Measurements from ENCODE around the gene TRIM13.

The TRIM13 gene

DNA sequence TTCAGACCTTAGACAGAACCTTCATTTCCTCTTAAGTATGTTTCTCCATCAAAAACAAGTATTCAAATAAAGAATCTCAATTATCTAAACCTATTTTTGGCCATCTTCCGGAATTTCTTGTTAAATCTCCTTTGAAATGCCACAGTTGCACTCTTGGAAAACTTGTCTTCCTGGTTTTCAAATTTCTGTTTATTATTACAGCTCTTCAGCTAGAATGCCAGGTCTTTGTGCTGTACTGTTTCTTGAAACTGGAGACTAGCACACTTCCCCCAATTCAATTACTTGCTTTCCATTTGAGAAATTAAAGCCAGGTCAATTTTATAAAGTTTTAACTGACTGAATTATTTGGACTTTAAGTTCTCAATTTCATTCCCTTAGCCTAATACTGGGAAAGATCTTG is 28.6 kb downstream of the TRIM13 start:
- no peak overlapping the region for H3K4me3 ChIP-seq (replicated peaks in 1 of 2; ENCODE audit: low read depth in 2 of 2, low read length in 2 of 2)
- TF ChIP-seq, protein P1, sequence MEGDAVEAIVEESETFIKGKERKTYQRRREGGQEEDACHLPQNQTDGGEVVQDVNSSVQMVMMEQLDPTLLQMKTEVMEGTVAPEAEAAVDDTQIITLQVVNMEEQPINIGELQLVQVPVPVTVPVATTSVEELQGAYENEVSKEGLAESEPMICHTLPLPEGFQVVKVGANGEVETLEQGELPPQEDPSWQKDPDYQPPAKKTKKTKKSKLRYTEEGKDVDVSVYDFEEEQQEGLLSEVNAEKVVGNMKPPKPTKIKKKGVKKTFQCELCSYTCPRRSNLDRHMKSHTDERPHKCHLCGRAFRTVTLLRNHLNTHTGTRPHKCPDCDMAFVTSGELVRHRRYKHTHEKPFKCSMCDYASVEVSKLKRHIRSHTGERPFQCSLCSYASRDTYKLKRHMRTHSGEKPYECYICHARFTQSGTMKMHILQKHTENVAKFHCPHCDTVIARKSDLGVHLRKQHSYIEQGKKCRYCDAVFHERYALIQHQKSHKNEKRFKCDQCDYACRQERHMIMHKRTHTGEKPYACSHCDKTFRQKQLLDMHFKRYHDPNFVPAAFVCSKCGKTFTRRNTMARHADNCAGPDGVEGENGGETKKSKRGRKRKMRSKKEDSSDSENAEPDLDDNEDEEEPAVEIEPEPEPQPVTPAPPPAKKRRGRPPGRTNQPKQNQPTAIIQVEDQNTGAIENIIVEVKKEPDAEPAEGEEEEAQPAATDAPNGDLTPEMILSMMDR (IDR thresholded peaks at IDR 0.05; ENCODE audit: low read depth, low read length): no peak
- no peak for DNase-seq (ENCODE audit: low read depth in 2 of 2)

DNA sequence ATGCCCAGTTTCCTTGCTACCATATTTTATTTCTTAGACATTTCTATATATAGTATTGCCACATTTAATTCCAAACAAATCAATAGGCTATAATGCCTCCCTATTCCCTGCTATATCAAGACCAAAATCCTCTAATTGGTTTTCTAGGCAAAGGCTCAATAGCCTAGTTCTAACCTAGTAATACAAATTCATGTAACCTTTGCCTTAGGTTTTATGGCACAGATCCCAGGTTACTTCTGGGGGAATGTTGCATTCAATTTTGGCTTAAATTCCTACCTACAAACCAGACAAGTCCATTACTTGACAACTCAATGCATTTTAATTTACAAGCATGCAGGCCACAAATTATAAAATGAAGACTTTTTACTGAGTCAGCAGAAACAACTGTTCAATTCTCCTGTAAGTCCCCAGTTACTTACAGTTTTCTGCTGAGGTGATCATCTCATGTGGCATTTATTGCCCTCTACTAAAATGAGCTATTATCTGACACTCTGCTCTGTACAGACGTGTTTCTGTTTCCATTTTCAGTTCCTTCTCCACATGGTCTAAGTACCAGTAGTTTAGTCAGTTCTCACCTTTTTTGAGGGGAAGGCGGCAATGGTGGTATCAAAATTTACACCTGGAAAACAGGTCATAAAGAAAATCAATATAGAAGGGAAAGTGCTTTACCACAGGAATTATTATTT is 30.1 kb downstream of the TRIM13 start:
- TF ChIP-seq, protein P1 (IDR thresholded peaks at IDR 0.05; ENCODE audit: low read depth, low read length): no peak
- peak in 1 of 2 donors; percentile 7 for DNase-seq (ENCODE audit: low read depth in 2 of 2)
- no peak overlapping the region for H3K4me3 ChIP-seq (replicated peaks in 1 of 2; ENCODE audit: low read depth in 2 of 2, low read length in 2 of 2)

DNA sequence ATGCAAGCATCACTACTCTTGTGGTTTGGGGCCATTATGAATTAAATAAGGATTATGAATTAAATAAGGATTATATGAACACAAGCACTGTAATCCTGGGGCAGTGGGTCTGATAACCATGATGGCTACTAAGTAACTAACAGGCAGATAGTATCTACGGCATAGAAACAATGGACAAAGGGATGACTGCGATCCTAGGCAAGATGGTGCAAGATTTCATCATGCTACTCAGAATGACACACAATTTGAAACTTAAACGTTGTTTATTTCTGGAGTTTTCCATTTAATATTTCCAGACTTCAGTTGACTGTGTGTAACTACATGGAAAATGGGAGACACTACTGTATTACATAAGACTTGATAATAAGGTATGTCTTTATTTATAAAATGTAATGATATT is 33.5 kb downstream of the TRIM13 start:
- H3K4me3 ChIP-seq (replicated peaks in 1 of 2; ENCODE audit: low read depth in 2 of 2, low read length in 2 of 2): no peak overlapping the region
- peak in 1 of 2 donors; percentile 37 for DNase-seq (ENCODE audit: low read depth in 2 of 2)
- TF ChIP-seq, protein P1 (IDR thresholded peaks at IDR 0.05; ENCODE audit: low read depth, low read length): no peak

DNA sequence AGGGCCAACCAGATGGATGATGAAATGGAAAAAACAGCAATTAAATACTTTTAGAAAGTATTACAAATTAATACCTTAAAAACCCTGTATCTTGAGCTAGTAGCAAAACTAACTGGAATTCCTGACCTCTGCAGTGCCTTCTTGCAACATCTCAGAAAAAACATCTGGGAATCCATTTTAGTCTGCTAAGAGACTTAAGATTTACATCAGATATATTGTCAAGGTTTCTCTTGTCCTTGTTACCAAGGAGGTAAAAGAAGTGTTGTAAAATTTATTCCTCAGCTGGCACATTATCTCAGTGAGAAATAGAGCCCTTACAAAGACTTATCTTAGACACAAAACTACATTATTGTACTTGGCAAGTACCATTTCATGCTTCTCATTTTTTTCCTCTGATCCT is 36.9 kb downstream of the TRIM13 start:
- no peak overlapping the region for H3K4me3 ChIP-seq (replicated peaks in 1 of 2; ENCODE audit: low read depth in 2 of 2, low read length in 2 of 2)
- DNase-seq (ENCODE audit: low read depth in 2 of 2): peak; percentile 40 to 58
- TF ChIP-seq, protein P1 (IDR thresholded peaks at IDR 0.05; ENCODE audit: low read depth, low read length): no peak

DNA sequence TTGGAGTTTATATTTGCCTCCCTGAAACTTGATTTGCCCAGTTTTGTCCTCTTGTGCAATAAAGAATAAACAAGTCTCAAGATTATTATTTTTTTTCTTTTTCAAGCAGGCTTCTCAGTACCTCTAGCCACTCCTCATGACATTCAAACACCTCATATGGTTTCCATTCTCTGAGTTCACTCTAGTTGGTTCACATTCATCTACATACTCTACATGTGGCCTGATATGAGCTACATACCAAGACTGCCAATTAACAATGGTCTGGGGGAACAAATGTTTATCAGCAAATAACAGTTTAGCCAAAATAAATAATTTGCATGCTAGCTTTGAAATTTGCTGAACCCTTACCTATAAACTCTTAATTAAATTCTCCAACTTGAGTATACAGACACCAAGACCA is 40.9 kb downstream of the TRIM13 start:
- no peak for DNase-seq (ENCODE audit: low read depth in 2 of 2)
- TF ChIP-seq, protein P1 (IDR thresholded peaks at IDR 0.05; ENCODE audit: low read depth, low read length): no peak
- H3K4me3 ChIP-seq (replicated peaks in 1 of 2; ENCODE audit: low read depth in 2 of 2, low read length in 2 of 2): no peak overlapping the region

DNA sequence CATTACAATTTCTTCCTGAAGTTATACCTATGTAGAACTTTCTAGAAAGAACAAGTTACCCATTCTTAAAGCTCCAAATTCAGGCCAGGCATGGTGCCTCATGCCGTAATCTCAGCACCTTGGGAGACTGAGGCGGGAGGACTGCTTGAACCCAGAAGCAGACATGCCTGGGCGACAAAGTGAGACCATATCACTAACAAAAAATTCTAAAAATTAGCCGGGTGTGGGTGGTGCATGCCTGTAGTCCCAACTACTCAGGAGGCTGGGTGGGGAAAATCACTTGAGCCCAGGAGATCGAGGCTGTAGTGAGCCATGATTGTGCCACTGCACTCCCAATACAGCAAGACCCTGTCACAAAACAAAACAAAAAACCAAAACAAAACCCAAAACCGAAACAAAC is 41.4 kb downstream of the TRIM13 start:
- DNase-seq (ENCODE audit: low read depth in 2 of 2): no peak
- H3K4me3 ChIP-seq (replicated peaks in 1 of 2; ENCODE audit: low read depth in 2 of 2, low read length in 2 of 2): no peak overlapping the region
- TF ChIP-seq, protein P1 (IDR thresholded peaks at IDR 0.05; ENCODE audit: low read depth, low read length): no peak

DNA sequence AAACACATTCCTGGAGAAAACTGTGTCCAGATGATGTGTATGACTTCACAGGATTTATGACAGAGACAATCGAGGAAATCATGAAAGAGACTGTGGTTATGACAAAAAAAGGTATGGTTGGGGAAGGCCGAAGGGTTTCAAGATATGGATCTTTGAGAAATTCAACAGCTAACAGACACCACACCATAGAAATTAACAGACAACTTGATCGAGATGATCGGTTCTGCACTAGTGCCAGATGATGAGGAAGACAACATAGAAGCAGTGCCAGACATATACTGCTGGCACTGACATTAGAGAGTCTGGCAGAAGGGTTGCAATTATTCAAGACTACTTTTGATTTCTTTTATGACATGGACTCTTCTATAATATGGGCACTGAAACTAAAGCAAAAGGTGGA is 55.6 kb downstream of the TRIM13 start:
- TF ChIP-seq, protein P1 (IDR thresholded peaks at IDR 0.05; ENCODE audit: low read depth, low read length): no peak
- DNase-seq (ENCODE audit: low read depth in 2 of 2): no peak
- H3K4me3 ChIP-seq (replicated peaks in 1 of 2; ENCODE audit: low read depth in 2 of 2, low read length in 2 of 2): no peak overlapping the region
